Measurements from ENCODE around the gene C3orf33.

GRCh38 chr3:155804323-155804722 lies 1.8 kb downstream of the C3orf33 start:
- TF ChIP-seq GATA2 (IDR thresholded peaks at IDR 0.05; ENCODE audit: low read depth, low read length): no peak
- TF ChIP-seq GATA3 (IDR thresholded peaks at IDR 0.05; ENCODE audit: low read depth, low read length): no peak

Data from SH-SY5Y (cell line).